ENCODE data around the gene ZBTB17. TPM values are rescaled to one million over a fixed set of nuclear protein-coding genes. Genes with fewer than 3 reads are reported as not detected.

The ZBTB17 gene
- total RNA-seq, 1 donor from 2014 or later: 68.8 TPM

GRCh38 chr1:16015960-16016901, 40.3 kb upstream of the ZBTB17 start:
- DNase-seq (ENCODE audit: low spot score): no peak
- H3K36me3 Mint-ChIP-seq (ENCODE audit: low read depth): no peaks in the 10 kb centered on the region
- H3K9me3 Mint-ChIP-seq: no peaks in the 10 kb centered on the region
- intact Hi-C loops (cut with micrococcal nuclease): no loop called here
- peaks cover 7% of the 10 kb centered on the region for H3K27me3 Mint-ChIP-seq (ENCODE audit: insufficient read depth)
- H3K4me3 Mint-ChIP-seq: no peak overlapping the region
- H3K27ac Mint-ChIP-seq: no peak overlapping the region
- H3K4me1 Mint-ChIP-seq (ENCODE audit: low read depth): peaks cover 17% of the 10 kb centered on the region

- H3K27ac Mint-ChIP-seq: no peak overlapping the region
- H3K27me3 Mint-ChIP-seq (ENCODE audit: insufficient read depth): peaks cover 7% of the 10 kb centered on the region
- intact Hi-C loops (cut with micrococcal nuclease): no loop called here
- H3K4me1 Mint-ChIP-seq (ENCODE audit: low read depth): peaks cover 17% of the 10 kb centered on the region
- DNase-seq (ENCODE audit: low spot score): no peak
- no peaks in the 10 kb centered on the region for H3K36me3 Mint-ChIP-seq (ENCODE audit: low read depth)
- H3K9me3 Mint-ChIP-seq: no peaks in the 10 kb centered on the region
- H3K4me3 Mint-ChIP-seq: no peak overlapping the region
Observed at GRCh38 chr1:16015491-16015890, 39.6 kb upstream of the ZBTB17 start.

- Mint-ChIP-seq H3K4me1 (ENCODE audit: low read depth) (peaks cover 17% of the 10 kb centered on the region), H3K36me3 (ENCODE audit: low read depth) (no peaks in the 10 kb centered on the region), H3K27ac (no peak overlapping the region), H3K27me3 (ENCODE audit: insufficient read depth) (peaks cover 4% of the 10 kb centered on the region), H3K9me3 (no peaks in the 10 kb centered on the region), H3K4me3 (no peak overlapping the region)
- DNase-seq (ENCODE audit: low spot score): no peak
- intact Hi-C loops (cut with micrococcal nuclease): no loop called here
Observed at GRCh38 chr1:16014509-16015482, 38.9 kb upstream of the ZBTB17 start.

GRCh38 chr1:16013908-16014258, 38.0 kb upstream of the ZBTB17 start:
- Mint-ChIP-seq H3K27ac (no peak overlapping the region), H3K27me3 (ENCODE audit: insufficient read depth) (no peaks in the 10 kb centered on the region), H3K9me3 (no peaks in the 10 kb centered on the region), H3K4me3 (no peak overlapping the region), H3K36me3 (ENCODE audit: low read depth) (no peaks in the 10 kb centered on the region), H3K4me1 (ENCODE audit: low read depth) (peaks cover 17% of the 10 kb centered on the region)
- intact Hi-C loops (cut with micrococcal nuclease): no loop called here
- no peak for DNase-seq (ENCODE audit: low spot score)

- intact Hi-C loops (cut with micrococcal nuclease): no loop called here
- DNase-seq (ENCODE audit: low spot score): no peak
- no peak overlapping the region for H3K4me3 Mint-ChIP-seq
- H3K27ac Mint-ChIP-seq: peak overlapping the region; percentile 43
- peaks cover 17% of the 10 kb centered on the region for H3K4me1 Mint-ChIP-seq (ENCODE audit: low read depth)
- H3K36me3 Mint-ChIP-seq (ENCODE audit: low read depth): no peaks in the 10 kb centered on the region
- no peaks in the 10 kb centered on the region for H3K27me3 Mint-ChIP-seq (ENCODE audit: insufficient read depth)
- no peaks in the 10 kb centered on the region for H3K9me3 Mint-ChIP-seq
Observed at GRCh38 chr1:16013220-16013907, 37.5 kb upstream of the ZBTB17 start.

- Mint-ChIP-seq H3K36me3 (ENCODE audit: low read depth) (no peaks in the 10 kb centered on the region), H3K27me3 (ENCODE audit: insufficient read depth) (no peaks in the 10 kb centered on the region), H3K4me1 (ENCODE audit: low read depth) (peaks cover 23% of the 10 kb centered on the region), H3K9me3 (no peaks in the 10 kb centered on the region), H3K27ac (no peak overlapping the region), H3K4me3 (no peak overlapping the region)
- DNase-seq (ENCODE audit: low spot score): no peak
- intact Hi-C loops (cut with micrococcal nuclease): no loop called here
Observed at GRCh38 chr1:16012590-16013219, 36.8 kb upstream of the ZBTB17 start.

GRCh38 chr1:16011936-16012589, 36.2 kb upstream of the ZBTB17 start:
- no peak overlapping the region for H3K4me3 Mint-ChIP-seq
- peaks cover 27% of the 10 kb centered on the region for H3K4me1 Mint-ChIP-seq (ENCODE audit: low read depth)
- H3K36me3 Mint-ChIP-seq (ENCODE audit: low read depth): no peaks in the 10 kb centered on the region
- no peaks in the 10 kb centered on the region for H3K9me3 Mint-ChIP-seq
- H3K27ac Mint-ChIP-seq: no peak overlapping the region
- no peak for DNase-seq (ENCODE audit: low spot score)
- intact Hi-C loops (cut with micrococcal nuclease): no loop called here
- H3K27me3 Mint-ChIP-seq (ENCODE audit: insufficient read depth): no peaks in the 10 kb centered on the region

GRCh38 chr1:16010837-16011236, 34.9 kb upstream of the ZBTB17 start:
- Mint-ChIP-seq H3K36me3 (ENCODE audit: low read depth) (no peaks in the 10 kb centered on the region), H3K27ac (no peak overlapping the region), H3K4me3 (no peak overlapping the region), H3K4me1 (ENCODE audit: low read depth) (peaks cover 36% of the 10 kb centered on the region), H3K27me3 (ENCODE audit: insufficient read depth) (no peaks in the 10 kb centered on the region), H3K9me3 (no peaks in the 10 kb centered on the region)
- DNase-seq (ENCODE audit: low spot score): no peak
- intact Hi-C loops (cut with micrococcal nuclease): no loop called here

- H3K4me3 Mint-ChIP-seq: no peak overlapping the region
- H3K9me3 Mint-ChIP-seq: no peaks in the 10 kb centered on the region
- no peaks in the 10 kb centered on the region for H3K36me3 Mint-ChIP-seq (ENCODE audit: low read depth)
- no peak overlapping the region for H3K27ac Mint-ChIP-seq
- intact Hi-C loops (cut with micrococcal nuclease): loop anchor here (1.0 to 5.0 kb wide), 5 partner anchors 24 to 217 kb away; no protein-coding TSS in a partner anchor
- H3K27me3 Mint-ChIP-seq (ENCODE audit: insufficient read depth): no peaks in the 10 kb centered on the region
- no peak for DNase-seq (ENCODE audit: low spot score)
- peaks cover 35% of the 10 kb centered on the region for H3K4me1 Mint-ChIP-seq (ENCODE audit: low read depth)
Observed at GRCh38 chr1:16009678-16010077, 33.8 kb upstream of the ZBTB17 start.

GRCh38 chr1:16009030-16009460, 33.1 kb upstream of the ZBTB17 start:
- Mint-ChIP-seq H3K36me3 (ENCODE audit: low read depth) (no peaks in the 10 kb centered on the region), H3K27ac (no peak overlapping the region), H3K27me3 (ENCODE audit: insufficient read depth) (no peaks in the 10 kb centered on the region), H3K4me3 (no peak overlapping the region), H3K9me3 (no peaks in the 10 kb centered on the region), H3K4me1 (ENCODE audit: low read depth) (peaks cover 29% of the 10 kb centered on the region)
- peak; percentile 55 for DNase-seq (ENCODE audit: low spot score)
- intact Hi-C loops (cut with micrococcal nuclease): loop anchor here (1.0 to 5.0 kb wide), 5 partner anchors 24 to 217 kb away; no protein-coding TSS in a partner anchor

GRCh38 chr1:16007671-16008341, 31.9 kb upstream of the ZBTB17 start:
- intact Hi-C loops (cut with micrococcal nuclease): loop anchor here (2.0 to 5.0 kb wide), 3 partner anchors 55 to 205 kb away; no protein-coding TSS in a partner anchor
- Mint-ChIP-seq H3K27ac (no peak overlapping the region), H3K36me3 (ENCODE audit: low read depth) (no peaks in the 10 kb centered on the region), H3K4me1 (ENCODE audit: low read depth) (peaks cover 23% of the 10 kb centered on the region), H3K4me3 (no peak overlapping the region), H3K9me3 (no peaks in the 10 kb centered on the region), H3K27me3 (ENCODE audit: insufficient read depth) (no peaks in the 10 kb centered on the region)
- DNase-seq (ENCODE audit: low spot score): no peak
